HG03439 (cell line): Measurements from ENCODE around the gene CCDC9.
A peak's percentile ranks its signal among the peaks of the same experiment; 100 is the strongest.

Experiments used
- ATAC-seq: cut with Tn5 transposase; IDR thresholded peaks from one replicate; pipeline ENCODE4 v1.9.1; 2021; ENCODE audit warnings: mild to moderate bottlenecking, moderate library complexity; ENCODE audit not compliant: unreplicated experiment

The CCDC9 gene

GRCh38 chr19:47255879-47256692 is at the start of gene CCDC9:
CCDC9 (plus strand) TSS chr19:47256525; CDS start chr19:47258401, 1,876 bp downstream.
- ATAC-seq, result peak; percentile 41

GRCh38 chr19:47209319-47210179 is 46.8 kb upstream of the CCDC9 start:
- no peak for ATAC-seq

- no peak for ATAC-seq
These were observed 46.2 kb upstream of the CCDC9 start for GRCh38 chr19:47210180-47210490.

DNA sequence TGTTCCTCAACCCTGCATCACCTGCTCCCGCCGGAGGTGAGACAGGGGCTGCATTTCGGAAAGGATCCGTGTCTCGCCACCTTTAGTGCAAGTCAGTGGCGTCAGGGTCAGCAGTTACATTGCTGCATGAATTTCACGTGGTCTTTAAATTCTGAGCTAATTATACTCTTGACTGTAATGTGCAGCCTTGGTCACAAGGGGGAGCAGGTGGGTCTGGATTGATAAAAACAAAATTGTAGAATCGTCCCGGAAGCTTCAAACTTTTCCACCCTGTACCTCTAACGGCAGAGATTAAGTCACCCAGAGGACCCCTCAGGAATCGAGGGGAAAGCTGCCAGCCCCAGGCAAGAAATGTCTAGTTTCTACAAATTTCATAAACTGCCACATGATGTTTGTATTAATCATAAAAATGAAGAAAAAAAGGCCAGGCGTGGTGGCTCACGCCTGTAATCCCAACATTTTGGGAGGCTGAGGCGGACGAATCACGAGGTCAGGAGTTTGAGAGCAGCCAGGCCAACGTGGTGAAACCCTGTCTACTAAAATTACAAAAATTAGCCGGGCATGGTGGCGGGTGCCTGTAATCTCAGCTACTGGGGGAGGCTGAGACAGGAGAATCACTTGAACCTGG is 45.5 kb upstream of the CCDC9 start:
- ATAC-seq, result no peak

GRCh38 chr19:47215581-47215980 is 40.7 kb upstream of the CCDC9 start:
- no peak for ATAC-seq

GRCh38 chr19:47221080-47221841 is 35.1 kb upstream of the CCDC9 start:
- ATAC-seq, result no peak

DNA sequence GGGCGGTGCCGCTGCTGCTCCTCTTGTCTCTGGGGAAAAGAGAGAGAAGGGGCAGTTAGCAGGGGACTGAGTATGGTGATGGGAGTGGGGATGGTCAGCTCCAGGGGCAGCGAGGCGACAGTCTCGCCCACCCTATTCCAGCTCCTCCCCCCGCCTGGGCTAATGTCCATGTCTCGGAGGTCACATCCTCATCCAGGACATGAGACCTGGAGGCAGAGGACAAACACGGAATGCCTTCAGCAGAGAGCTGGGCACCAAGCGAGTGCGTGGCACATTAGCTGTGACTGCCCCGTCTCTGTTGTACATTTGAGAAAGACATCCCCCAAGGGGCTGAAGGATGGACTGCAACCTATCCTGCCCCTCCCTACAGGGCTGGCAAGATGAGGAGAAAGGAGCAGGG is 34.4 kb upstream of the CCDC9 start:
- no peak for ATAC-seq

- ATAC-seq, result peak; percentile 37
These were observed 30.4 kb upstream of the CCDC9 start for GRCh38 chr19:47225746-47226425.

DNA sequence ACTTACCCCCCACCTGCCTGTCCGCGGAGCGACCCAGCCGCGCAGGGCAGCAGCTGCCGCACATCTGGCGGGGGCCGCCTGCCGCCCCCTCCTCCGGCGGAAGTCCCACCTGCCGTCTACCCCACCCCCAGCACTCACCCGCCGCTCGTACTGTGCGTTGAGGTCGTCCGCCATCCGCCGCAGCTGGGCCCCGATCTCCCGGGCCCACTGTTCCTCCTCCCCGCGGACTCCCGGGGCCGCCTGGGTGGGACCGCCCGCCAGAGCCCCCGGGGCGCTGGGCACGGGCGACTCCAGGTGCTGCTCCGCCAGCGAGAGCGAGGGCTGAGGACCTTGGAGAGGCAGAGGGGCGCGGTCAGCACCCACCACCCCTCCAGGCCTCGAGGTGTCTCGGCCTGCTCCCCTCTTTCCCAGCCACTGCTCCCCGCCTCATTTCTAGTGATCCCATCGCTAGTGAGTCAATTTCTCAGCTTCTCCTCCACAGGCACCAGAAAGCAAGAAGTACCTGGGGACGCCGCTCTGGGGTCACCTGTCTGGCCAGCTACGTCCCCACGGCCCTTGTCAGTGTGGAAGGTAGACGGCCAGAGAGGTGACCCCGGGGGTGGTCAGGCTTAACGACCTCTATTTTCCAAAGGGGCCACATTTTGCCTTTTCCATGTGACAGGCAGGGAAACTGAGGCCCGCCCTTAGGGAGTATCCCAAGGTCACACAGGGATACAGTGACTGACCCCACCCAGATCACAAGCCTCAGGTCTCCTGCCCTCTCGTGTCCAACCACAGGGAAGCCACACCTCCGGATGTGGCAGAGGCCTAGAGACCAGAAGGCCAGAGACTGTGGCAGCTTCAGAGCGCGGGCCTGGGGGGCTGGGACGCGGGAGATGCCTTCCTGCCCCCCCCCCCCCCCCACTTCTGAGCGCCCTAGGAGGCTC is 29.6 kb upstream of the CCDC9 start:
- peak; percentile 25 for ATAC-seq

- ATAC-seq, result peak; percentile 2
These were observed 28.8 kb upstream of the CCDC9 start for GRCh38 chr19:47227352-47228167.

DNA sequence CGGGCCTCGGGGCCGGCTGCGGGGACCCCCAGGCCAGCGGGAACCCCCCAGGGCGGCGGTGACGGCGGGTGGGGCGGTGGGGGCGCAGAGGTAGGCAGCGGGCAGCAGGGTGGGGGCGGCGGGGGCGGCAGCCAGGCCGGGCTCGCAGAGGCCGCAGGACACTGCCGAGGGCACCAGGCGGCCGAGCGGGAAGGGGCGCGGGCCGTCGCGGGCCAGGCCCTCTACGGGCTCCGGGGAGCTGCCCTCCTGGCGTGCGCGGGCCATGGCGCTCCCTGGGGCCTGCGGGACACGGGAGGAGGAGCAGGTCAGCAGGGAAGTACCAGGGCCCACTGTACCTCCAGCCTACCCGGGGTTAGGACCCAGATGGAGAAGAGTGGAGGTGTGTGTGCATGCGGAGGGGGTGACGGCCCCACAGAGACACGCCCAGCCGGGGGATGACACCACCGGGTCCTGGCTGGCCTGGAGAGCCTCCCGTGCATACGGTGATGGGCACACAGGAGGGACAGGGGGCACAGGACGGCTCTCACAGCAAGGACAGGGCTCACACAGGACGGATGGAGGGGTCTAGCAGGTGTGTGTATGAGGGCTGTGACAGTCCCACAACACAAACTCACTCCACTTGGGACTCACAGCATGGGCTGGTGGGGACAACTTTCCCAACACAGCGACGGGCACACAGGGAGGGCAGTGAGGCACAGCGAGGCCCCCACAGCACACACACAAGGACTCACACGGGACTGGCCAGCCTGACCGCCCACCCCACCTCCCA is 28.0 kb upstream of the CCDC9 start:
- ATAC-seq, result no peak

GRCh38 chr19:47228937-47229675 is 27.2 kb upstream of the CCDC9 start:
- ATAC-seq, result no peak

- ATAC-seq, result no peak
These were observed 26.7 kb upstream of the CCDC9 start for GRCh38 chr19:47229676-47230053.

DNA sequence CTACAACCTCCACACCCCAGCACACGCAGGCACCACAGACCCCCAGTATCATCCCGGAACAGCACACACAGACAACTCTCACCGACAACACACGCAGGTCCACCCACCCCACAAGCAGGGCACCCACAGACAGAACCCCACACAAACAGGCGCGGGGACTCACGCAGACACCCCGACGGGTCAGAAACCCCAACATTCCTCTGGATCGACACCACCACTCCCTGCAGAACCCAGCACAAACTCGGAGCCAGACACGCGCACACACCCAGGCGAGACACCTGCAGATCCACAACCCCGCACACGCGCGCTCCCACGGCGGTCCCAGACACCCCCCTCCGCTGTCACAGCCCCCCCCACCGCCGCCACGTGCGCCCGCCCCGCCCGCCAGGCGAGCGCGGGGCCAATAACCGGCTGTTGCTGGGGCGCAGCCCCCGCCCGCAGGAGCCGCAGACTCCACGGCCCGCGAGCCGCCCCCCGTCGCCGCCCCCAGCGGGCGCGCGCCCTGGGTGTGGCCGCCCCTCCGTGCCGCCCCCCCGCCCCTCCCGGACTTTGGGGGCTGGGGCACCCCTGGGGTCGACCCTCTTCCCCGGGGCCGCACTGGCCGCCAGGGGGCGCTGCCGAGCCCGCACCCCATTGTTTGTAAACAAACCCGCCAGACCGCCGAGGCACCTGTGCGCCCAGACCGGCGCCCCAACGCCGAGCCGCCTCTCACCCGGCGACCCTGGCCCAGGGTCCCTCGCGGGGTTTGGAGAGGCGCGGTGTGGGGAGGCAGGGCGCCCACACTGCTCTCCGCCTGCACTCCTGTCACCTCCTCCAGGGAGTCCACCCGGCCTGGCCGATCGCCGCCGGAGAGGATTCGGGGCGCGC is 26.0 kb upstream of the CCDC9 start:
- no peak for ATAC-seq

- no peak for ATAC-seq
These were observed 25.5 kb upstream of the CCDC9 start, which contains the start of gene BBC3 for GRCh38 chr19:47230921-47231214. BBC3 (minus strand) TSS chr19:47231199; CDS start chr19:47228431, 2,768 bp downstream.
